Measurements from ENCODE around the gene GABARAP. TPM values are rescaled to one million over a fixed set of nuclear protein-coding genes. Genes with fewer than 3 reads are reported as not detected.

The GABARAP gene
- total and polyA plus RNA-seq, 2 of the 8 experiments (the other 6 are each of a cell fraction or from before 2014, with no cell fraction given): 252 to 581 TPM

GRCh38 chr17:7214300-7215135 is 27.7 kb downstream of the GABARAP start (continued):
- TF ChIP-seq, protein P1, sequence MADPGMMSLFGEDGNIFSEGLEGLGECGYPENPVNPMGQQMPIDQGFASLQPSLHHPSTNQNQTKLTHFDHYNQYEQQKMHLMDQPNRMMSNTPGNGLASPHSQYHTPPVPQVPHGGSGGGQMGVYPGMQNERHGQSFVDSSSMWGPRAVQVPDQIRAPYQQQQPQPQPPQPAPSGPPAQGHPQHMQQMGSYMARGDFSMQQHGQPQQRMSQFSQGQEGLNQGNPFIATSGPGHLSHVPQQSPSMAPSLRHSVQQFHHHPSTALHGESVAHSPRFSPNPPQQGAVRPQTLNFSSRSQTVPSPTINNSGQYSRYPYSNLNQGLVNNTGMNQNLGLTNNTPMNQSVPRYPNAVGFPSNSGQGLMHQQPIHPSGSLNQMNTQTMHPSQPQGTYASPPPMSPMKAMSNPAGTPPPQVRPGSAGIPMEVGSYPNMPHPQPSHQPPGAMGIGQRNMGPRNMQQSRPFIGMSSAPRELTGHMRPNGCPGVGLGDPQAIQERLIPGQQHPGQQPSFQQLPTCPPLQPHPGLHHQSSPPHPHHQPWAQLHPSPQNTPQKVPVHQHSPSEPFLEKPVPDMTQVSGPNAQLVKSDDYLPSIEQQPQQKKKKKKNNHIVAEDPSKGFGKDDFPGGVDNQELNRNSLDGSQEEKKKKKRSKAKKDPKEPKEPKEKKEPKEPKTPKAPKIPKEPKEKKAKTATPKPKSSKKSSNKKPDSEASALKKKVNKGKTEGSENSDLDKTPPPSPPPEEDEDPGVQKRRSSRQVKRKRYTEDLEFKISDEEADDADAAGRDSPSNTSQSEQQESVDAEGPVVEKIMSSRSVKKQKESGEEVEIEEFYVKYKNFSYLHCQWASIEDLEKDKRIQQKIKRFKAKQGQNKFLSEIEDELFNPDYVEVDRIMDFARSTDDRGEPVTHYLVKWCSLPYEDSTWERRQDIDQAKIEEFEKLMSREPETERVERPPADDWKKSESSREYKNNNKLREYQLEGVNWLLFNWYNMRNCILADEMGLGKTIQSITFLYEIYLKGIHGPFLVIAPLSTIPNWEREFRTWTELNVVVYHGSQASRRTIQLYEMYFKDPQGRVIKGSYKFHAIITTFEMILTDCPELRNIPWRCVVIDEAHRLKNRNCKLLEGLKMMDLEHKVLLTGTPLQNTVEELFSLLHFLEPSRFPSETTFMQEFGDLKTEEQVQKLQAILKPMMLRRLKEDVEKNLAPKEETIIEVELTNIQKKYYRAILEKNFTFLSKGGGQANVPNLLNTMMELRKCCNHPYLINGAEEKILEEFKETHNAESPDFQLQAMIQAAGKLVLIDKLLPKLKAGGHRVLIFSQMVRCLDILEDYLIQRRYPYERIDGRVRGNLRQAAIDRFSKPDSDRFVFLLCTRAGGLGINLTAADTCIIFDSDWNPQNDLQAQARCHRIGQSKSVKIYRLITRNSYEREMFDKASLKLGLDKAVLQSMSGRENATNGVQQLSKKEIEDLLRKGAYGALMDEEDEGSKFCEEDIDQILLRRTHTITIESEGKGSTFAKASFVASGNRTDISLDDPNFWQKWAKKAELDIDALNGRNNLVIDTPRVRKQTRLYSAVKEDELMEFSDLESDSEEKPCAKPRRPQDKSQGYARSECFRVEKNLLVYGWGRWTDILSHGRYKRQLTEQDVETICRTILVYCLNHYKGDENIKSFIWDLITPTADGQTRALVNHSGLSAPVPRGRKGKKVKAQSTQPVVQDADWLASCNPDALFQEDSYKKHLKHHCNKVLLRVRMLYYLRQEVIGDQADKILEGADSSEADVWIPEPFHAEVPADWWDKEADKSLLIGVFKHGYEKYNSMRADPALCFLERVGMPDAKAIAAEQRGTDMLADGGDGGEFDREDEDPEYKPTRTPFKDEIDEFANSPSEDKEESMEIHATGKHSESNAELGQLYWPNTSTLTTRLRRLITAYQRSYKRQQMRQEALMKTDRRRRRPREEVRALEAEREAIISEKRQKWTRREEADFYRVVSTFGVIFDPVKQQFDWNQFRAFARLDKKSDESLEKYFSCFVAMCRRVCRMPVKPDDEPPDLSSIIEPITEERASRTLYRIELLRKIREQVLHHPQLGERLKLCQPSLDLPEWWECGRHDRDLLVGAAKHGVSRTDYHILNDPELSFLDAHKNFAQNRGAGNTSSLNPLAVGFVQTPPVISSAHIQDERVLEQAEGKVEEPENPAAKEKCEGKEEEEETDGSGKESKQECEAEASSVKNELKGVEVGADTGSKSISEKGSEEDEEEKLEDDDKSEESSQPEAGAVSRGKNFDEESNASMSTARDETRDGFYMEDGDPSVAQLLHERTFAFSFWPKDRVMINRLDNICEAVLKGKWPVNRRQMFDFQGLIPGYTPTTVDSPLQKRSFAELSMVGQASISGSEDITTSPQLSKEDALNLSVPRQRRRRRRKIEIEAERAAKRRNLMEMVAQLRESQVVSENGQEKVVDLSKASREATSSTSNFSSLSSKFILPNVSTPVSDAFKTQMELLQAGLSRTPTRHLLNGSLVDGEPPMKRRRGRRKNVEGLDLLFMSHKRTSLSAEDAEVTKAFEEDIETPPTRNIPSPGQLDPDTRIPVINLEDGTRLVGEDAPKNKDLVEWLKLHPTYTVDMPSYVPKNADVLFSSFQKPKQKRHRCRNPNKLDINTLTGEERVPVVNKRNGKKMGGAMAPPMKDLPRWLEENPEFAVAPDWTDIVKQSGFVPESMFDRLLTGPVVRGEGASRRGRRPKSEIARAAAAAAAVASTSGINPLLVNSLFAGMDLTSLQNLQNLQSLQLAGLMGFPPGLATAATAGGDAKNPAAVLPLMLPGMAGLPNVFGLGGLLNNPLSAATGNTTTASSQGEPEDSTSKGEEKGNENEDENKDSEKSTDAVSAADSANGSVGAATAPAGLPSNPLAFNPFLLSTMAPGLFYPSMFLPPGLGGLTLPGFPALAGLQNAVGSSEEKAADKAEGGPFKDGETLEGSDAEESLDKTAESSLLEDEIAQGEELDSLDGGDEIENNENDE (IDR thresholded peaks at IDR 0.05; ENCODE audit: insufficient replicate concordance, low read length): no peak
- TF ChIP-seq ATF3 (IDR thresholded peaks at IDR 0.05; ENCODE audit: insufficient read depth, low read depth, low read length) (0 out of 2 replicates have a peak, but pooled peaks have one; percentile 37), CHD2 (IDR thresholded peaks at IDR 0.05; ENCODE audit: low read length) (0 out of 2 replicates have a peak, but pooled peaks have one; percentile 38), SP4 (IDR thresholded peaks at IDR 0.05; ENCODE audit: low read length) (peak; percentile 75; the same call in 1 of the 2 replicates), RFX5 (IDR thresholded peaks at IDR 0.05; ENCODE audit: borderline replicate concordance, low read depth, low read length) (peak; percentile 82), TAF1 (IDR thresholded peaks at IDR 0.05; ENCODE audit: low read depth, low read length) (no peak), CBX5 (IDR thresholded peaks at IDR 0.05; ENCODE audit: low read depth, low read length) (no peak), HDAC2 (IDR thresholded peaks at IDR 0.05; ENCODE audit: borderline replicate concordance in 1 of 2, low read depth in 2 of 2, low read length in 2 of 2) (no peak; a peak in 1 of 4 replicates)
